ENCODE data around the gene B3GNT9. TPM values are rescaled to one million over a fixed set of nuclear protein-coding genes. Genes with fewer than 3 reads are reported as not detected.

B3GNT9 gene
- total RNA-seq, 1 donor from 2014 or later = 1.0 TPM

- Mint-ChIP-seq H3K9me3 (ENCODE audit: unreplicated experiment) (peaks cover 17% of the 10 kb centered on the region), H3K4me1 (ENCODE audit: low read depth, unreplicated experiment) (peaks cover 13% of the 10 kb centered on the region), H3K36me3 (ENCODE audit: unreplicated experiment) (no peaks in the 10 kb centered on the region), H3K27me3 (ENCODE audit: unreplicated experiment) (peaks cover 8% of the 10 kb centered on the region), H3K4me3 (ENCODE audit: unreplicated experiment) (peak overlapping the region; percentile 94), H3K27ac (ENCODE audit: unreplicated experiment) (no peak overlapping the region)
- TF ChIP-seq CTCF (IDR thresholded peaks at IDR 0.05; ENCODE audit: partially characterized antibody, unreplicated experiment) = no peak
- DNase-seq = no peak
These were observed 43.5 kb upstream of the B3GNT9 start for GRCh38 chr16:67194260-67194659.

DNA sequence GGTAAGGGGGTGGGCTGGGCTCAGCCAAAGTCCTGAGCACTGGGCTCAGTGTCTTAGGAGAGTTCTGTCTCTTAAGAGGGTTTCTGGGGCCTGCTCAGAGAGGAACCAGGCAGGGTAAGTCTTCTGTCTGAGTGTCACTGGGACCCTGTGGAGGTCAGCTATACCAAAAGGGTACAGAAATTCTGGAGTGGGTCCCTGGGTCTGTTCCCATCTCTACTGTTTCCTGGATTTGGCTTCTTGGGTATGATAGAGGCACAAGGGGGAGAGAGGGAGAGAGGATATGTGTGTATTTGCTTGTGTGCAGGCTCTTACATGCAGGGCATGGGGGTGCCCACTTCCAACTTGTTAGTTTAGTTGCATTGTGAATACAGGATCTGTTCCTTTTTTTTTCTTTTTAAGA lies 42.7 kb upstream of the B3GNT9 start:
- Mint-ChIP-seq H3K4me1 (ENCODE audit: low read depth, unreplicated experiment) (peaks cover 13% of the 10 kb centered on the region), H3K27ac (ENCODE audit: unreplicated experiment) (peak overlapping the region; percentile 84)
- DNase-seq = no peak

DNA sequence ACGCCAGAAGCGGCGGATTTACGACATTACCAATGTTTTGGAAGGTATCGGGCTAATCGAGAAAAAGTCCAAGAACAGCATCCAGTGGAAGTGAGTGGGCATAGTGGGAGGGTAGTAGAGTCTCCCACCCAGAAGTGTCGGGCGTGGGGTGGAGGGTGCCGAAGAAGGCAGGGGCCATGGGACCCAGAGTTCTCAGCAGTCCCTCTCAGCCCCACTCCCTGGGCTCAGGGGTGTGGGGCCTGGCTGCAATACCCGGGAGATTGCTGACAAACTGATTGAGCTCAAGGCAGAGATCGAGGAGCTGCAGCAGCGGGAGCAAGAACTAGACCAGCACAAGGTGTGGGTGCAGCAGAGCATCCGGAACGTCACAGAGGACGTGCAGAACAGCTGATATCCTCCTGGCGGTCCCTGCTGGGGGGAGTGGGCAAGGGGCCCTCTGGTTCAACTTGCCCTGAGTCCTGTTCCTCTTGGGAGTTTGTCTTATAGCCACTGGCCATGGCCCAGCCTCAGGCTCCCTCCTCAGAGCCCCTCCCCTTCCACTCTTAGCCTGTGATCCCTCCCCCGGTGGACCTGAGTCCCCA lies 42.1 kb upstream of the B3GNT9 start:
- Mint-ChIP-seq H3K36me3 (ENCODE audit: unreplicated experiment) (no peaks in the 10 kb centered on the region), H3K27me3 (ENCODE audit: unreplicated experiment) (peaks cover 8% of the 10 kb centered on the region), H3K27ac (ENCODE audit: unreplicated experiment) (peak overlapping the region; percentile 84), H3K4me1 (ENCODE audit: low read depth, unreplicated experiment) (peaks cover 13% of the 10 kb centered on the region), H3K9me3 (ENCODE audit: unreplicated experiment) (peaks cover 17% of the 10 kb centered on the region), H3K4me3 (ENCODE audit: unreplicated experiment) (peak overlapping the region; percentile 94)
- DNase-seq = no peak
- no peak for TF ChIP-seq CTCF (IDR thresholded peaks at IDR 0.05; ENCODE audit: partially characterized antibody, unreplicated experiment)

More for the DNA sequence above, 42.7 kb upstream of the B3GNT9 start:
- no peak for TF ChIP-seq CTCF (IDR thresholded peaks at IDR 0.05; ENCODE audit: partially characterized antibody, unreplicated experiment)
- H3K9me3 Mint-ChIP-seq (ENCODE audit: unreplicated experiment) = peaks cover 17% of the 10 kb centered on the region
- H3K4me3 Mint-ChIP-seq (ENCODE audit: unreplicated experiment) = peak overlapping the region; percentile 94
- H3K36me3 Mint-ChIP-seq (ENCODE audit: unreplicated experiment) = no peaks in the 10 kb centered on the region
- H3K27me3 Mint-ChIP-seq (ENCODE audit: unreplicated experiment) = peaks cover 8% of the 10 kb centered on the region

DNA sequence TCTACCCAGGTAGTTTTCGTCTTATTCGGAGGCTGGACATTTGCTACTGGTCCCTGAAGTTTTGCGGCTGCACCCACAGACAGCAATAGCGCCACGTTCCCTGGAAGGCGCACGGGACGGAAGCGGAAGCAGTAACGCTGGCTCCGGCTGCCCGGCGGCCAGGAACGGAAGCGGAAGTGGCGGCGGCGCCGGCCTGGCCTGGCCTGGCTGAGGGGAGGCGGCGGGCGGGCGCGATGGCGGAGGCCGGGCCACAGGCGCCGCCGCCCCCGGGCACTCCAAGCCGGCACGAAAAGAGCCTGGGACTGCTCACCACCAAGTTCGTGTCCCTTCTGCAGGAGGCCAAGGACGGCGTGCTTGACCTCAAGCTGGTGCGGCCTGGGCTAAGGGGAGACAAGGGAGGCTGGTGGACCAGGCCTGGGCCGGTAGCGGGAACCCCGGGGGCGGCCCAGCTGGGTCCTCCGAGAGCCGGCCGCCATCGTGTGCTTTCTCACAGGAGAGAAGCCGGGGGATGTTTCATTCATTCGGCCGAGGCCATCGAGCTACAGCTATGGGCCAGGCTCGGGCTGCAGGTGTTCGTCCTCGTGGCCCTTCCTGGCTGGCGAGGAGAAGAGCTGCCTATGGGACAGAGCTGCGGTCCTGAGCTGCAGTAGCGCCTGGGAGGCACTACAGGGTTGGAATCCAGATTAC lies 41.3 kb upstream of the B3GNT9 start, which contains the start of gene E2F4:
Gene E2F4 (plus strand): TSS at position 161 of the 687 bp plus-strand sequence. CDS start 73 bp downstream, at position 234.
- no peak for TF ChIP-seq CTCF (IDR thresholded peaks at IDR 0.05; ENCODE audit: partially characterized antibody, unreplicated experiment)
- no peaks in the 10 kb centered on the region for H3K36me3 Mint-ChIP-seq (ENCODE audit: unreplicated experiment)
- peak within 1 kb of the TSS; percentile 84 for H3K27ac Mint-ChIP-seq (ENCODE audit: unreplicated experiment)
- peaks cover 8% of the 10 kb centered on the region for H3K27me3 Mint-ChIP-seq (ENCODE audit: unreplicated experiment)
- DNase-seq = peak; percentile 91
- H3K4me3 Mint-ChIP-seq (ENCODE audit: unreplicated experiment) = peak within 1 kb of the TSS; percentile 94
- H3K4me1 Mint-ChIP-seq (ENCODE audit: low read depth, unreplicated experiment) = peaks cover 13% of the 10 kb centered on the region
- H3K9me3 Mint-ChIP-seq (ENCODE audit: unreplicated experiment) = peaks cover 17% of the 10 kb centered on the region

GRCh38 chr16:67191411-67191994 lies 40.7 kb upstream of the B3GNT9 start:
- peaks cover 8% of the 10 kb centered on the region for H3K27me3 Mint-ChIP-seq (ENCODE audit: unreplicated experiment)
- H3K27ac Mint-ChIP-seq (ENCODE audit: unreplicated experiment) = peak overlapping the region; percentile 17
- peaks cover 11% of the 10 kb centered on the region for H3K4me1 Mint-ChIP-seq (ENCODE audit: low read depth, unreplicated experiment)
- peaks cover 12% of the 10 kb centered on the region for H3K9me3 Mint-ChIP-seq (ENCODE audit: unreplicated experiment)
- no peaks in the 10 kb centered on the region for H3K36me3 Mint-ChIP-seq (ENCODE audit: unreplicated experiment)
- TF ChIP-seq CTCF (IDR thresholded peaks at IDR 0.05; ENCODE audit: partially characterized antibody, unreplicated experiment) = no peak
- no peak for DNase-seq
- peak overlapping the region; percentile 84 for H3K4me3 Mint-ChIP-seq (ENCODE audit: unreplicated experiment)
